ENCODE data around the gene HDDC3.
"Not testable (repeated sequence)": the region's sequence is repeated elsewhere in the genome, so short reads cannot be mapped to it uniquely, and the experiment has no call there.

Gene HDDC3

DNA sequence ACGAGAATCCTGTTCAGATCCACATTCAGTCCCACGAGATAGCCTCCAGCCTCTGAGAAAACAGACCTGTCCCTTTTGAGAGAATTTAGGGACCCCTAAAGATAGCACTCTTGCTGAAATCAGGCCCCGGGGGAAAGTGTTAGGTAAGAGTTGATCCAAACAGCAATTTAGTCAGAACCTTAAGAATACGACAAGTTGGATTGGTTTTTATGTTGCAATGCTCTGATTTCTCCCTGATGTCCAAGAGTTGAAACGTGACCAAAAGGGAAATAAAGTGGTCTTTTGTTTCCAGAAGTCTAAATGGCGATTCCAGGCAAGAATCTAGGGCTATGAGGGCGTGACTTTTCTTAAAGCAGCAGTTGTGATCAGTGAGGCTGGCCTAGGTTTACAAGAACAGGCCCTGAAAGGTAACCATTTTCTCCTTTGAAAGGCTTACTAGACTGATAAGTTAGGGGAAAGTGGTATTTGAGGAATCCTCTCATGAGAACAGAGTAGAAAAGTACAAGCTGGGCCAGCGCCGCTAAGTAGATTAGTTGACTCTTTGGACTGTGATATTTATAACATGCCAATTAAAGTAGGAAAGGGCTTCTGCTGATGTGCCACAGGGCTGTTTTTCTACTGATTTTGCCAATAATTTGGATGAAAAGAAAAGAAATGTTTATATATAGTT, 24.4 kb downstream of the HDDC3 start:
- DNase-seq = no peak

- no peak for DNase-seq
These were observed 25.2 kb downstream of the HDDC3 start for GRCh38 chr15:90907051-90907660.

GRCh38 chr15:90906181-90906849, 26.0 kb downstream of the HDDC3 start:
- no peak for DNase-seq

DNA sequence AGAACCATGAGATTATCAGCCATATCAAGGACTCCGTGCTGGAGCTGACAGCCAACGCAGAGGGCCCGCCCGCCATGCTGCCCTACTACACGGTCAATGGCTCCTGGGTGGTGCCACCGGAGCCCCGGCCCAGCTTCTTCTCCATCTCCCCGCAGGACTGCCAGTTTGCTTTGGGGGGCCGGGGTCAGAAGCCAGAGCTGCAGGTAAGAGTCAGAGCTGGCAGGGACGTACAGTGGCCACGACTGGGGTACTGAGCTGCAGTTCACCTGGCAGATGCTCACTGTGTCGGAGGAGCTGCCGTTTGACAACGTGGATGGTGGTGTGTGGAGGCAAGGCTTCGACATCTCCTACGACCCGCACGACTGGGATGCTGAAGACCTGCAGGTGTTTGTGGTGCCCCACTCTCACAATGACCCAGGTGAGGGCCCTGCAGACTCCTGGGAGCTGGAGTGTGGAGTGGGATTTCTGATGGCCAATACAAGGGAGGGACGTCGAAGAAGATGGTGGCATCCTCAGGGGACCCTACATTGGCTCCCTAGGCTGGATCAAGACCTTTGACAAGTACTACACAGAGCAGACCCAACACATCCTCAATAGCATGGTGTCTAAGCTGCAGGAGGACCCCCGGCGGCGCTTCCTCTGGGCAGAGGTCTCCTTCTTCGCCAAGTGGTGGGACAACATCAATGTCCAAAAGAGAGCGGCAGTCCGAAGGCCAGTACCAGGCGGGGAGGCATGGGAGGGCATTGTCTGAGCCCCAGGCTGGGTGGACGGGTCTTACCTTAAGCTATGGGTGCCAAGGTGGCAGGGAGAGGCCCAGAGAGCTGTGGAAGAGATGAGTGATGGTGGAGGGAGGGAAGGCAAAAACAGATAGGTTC, 26.8 kb downstream of the HDDC3 start:
- no peak for DNase-seq

- DNase-seq = no peak
These were observed 27.6 kb downstream of the HDDC3 start for GRCh38 chr15:90904746-90905145.

DNA sequence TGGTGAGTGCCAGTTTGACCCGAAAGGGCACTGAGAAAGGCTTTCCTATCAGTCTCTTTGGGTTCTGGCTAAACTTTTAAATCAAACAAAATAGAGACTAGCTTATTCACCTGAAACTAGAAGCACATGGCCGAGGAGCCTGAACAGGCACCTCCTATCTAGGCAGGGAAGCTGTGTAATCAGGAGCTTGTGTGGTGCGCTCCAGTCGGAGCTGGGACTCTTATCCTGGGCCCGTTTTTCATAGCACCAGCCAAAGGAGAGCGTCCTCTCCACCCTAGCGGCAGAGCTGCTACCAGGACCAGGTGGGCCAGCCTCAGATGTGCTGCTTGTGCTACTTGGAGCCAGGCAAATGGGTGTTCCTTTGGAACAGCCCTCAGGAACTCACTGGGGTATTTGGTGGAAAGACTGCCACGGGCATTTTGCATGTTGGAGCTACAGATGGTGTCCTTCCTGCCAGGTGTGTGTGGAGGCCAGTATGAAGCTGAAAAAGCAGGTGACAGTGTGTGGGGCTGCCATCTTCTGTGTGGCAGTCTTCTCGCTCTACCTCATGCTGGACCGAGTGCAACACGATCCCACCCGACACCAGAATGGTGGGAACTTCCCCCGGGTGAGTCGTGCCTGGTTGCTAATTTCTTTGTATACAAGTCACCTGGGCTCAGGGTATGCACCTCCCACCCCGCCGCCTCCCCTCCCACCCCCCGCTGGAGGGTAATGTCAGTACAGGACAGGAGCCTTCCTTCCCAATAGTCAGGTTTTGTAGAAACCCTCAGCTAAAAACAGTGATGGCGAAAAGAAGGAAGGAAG, 28.4 kb downstream of the HDDC3 start:
- DNase-seq = no peak

DNA sequence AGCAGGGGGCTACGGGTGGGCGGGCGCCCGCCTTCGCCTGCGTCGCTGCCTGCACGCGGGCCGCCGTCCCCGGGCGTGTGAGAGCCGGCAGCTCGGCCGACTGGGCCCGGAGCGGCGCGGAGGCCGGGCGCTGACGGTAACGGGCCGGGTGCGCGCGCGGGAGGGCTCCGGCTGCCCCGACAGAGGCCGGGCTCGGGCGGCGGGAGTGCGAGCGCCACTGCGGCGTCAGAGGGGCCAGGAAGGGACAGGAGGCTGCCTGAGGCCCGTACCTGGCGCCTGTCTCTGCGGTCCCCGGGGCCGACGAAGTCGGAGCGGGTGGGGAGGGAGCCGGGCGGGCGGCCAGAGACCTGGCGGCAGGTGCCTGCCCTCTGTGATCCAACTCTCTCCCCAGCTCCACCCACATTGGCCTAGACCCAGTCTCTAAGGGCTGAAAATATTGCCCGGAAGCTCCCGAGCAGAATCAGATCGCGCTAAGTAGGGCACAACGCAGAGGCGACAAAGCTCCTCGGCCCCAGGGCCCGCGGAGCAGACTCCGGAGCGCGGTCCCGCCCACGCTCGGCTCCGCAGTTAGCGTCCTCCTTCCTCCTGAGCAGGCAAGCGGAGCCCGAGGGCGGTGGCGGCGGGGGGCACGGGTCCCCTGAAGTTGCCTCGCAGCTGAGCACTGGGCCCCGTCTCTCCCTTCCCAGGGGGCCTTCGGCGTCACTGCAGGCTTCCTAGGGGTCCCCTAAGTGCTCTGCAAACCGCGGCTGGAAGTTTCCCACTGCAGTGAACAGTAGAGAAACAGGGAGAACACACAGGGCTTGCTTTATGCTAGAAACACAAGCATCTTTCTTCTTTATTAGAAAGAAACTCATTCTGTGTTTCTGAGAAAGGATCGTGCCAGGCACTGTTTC, 29.3 kb downstream of the HDDC3 start, which contains the start of gene MAN2A2:
Gene MAN2A2, plus strand, starts transcription at position 463 of the 893 bp plus-strand sequence. CDS start 906 bp downstream, outside the sequence.
- peak; percentile 92 for DNase-seq

GRCh38 chr15:90902040-90902839, 30.1 kb downstream of the HDDC3 start:
- peak; percentile 90 for DNase-seq

DNA sequence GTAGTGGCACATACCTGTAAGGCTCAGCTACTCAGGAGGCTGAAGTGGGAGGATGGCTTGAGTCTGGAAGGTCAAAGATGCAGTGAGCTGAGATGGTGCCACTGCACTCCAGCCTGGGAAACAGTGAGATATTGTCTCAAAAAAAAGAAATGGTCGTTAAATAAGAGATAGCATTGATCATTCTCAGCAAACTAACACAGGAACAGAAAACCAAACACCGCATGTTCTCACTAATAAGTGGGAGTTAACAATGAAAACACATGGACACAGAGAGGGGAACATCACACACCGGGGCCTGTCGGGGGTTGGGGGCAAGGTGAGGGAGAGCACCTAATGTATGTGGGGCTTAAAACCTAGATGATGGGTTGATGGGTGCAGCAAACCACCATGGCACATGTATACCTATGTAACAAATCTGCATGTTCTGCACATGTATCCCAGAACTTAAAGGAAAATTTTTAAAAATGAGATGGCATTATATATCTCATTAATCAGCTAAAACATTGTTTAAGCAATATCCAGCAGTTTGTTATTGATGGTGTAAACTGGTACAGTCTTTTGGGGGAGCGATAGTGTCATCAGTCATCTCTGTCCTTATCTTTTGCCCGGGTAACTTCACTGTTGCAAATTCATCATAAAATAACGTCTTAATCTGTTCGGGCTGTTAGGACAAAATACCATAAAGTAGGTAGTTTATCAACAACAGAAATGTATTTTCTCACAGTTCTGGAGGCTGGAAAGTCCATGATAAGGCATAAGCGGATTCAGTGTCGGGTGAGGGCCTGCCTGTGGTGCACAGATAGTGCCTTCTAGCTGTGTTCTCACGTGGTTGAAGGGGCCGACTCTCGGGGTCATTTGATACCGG, 30.9 kb downstream of the HDDC3 start:
- no peak for DNase-seq

GRCh38 chr15:90897131-90897655, 35.2 kb downstream of the HDDC3 start:
- DNase-seq = not testable (repeated sequence)

DNA sequence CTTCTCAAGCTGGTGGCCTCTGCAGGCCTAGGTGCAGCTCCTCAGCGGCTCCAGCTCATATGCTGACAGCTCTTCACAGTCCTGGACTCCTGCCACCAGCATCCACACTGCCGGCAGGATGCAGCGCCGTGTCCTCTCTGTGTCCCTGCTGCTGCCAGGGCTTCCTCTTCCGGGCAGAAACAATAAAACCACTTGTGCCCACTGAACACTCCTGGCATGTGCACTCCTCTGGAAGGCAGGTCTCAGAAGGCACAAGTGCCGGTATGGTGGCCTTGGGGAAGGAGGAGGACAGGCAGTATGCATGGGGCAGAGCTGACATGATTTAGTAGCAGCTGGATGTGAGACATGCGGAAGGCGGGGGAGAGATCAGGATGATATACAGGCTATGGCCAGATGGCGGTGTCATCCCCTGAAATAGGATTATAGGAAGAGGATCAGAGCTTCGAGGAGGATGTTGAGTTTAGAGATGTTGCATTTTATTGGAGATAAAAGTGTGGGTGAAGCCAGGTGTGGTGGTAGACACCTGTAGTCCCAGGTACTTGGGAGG, 36.7 kb downstream of the HDDC3 start:
- DNase-seq = no peak

DNA sequence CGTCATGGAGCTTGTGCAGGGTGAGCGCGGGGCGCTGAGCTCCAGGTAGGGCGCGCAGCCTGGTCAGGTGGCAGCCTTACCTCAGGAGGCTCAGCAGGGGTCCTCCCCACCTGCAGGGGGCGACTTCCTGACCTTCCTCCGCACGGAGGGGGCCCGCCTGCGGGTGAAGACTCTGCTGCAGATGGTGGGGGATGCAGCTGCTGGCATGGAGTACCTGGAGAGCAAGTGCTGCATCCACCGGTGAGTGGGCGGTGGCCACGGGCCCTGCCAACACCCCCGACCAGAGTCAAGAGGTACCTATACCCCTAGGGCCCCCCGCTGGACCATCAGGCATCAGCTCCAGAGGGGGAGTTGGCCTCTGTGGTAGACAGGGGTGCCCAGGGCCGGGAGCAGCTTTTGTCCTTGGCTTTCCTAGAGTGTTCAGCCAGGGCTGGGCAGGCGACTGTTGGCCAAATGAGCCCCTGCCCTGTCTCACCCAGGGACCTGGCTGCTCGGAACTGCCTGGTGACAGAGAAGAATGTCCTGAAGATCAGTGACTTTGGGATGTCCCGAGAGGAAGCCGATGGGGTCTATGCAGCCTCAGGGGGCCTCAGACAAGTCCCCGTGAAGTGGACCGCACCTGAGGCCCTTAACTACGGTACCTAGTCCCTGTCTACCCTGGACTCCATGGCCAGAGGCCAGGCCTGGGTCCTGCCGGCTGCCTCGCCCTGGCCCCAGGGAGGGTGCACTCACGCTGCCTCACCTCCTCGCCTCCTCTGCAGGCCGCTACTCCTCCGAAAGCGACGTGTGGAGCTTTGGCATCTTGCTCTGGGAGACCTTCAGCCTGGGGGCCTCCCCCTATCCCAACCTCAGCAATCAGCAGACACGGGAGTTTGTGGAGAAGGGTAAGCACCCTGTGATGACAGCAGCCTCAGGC, 38.9 kb downstream of the HDDC3 start:
- no peak for DNase-seq

DNA sequence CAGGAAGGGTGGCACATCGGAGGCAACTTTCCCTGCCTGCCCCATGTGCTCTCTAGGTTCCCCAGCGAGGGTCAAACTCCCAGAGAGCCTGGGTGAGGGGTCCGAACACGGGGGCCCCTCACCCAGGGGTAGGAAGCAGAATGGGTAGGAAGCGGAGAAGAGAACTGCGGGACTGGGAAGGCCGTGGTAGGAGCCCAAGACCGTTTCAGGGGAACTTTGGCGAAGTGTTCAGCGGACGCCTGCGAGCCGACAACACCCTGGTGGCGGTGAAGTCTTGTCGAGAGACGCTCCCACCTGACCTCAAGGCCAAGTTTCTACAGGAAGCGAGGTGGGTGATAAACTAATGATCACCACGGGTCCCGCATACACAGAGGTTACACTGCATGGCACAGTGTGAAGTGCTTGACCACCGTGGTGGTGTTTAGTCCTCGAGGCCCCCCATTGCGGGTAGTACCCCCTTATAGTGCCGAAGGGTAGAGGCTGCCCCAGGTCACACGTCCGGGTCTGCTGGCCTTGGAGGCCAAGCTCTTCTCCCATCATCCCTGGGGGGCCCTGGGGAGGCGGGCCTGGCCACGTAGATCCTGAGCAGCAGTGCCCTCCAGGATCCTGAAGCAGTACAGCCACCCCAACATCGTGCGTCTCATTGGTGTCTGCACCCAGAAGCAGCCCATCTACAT, 39.7 kb downstream of the HDDC3 start:
- DNase-seq = no peak

DNA sequence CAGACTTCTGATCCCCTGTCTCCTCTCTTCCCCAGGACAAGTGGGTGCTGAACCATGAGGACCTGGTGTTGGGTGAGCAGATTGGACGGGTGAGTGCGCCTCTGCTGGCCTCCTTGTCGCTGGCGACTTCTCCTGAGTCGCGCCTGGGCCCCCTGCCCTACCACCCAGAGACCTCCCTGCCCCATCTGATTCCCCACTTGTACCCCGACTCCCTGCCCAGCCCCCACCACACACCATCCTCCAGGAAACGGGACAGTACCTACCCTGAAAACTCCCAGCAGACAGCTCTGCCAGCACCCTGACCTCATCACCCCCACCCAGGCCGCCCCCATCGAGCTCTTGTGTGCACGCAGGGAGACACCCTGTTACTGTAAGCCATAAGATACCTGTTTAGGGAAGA, 40.3 kb downstream of the HDDC3 start:
- no peak for DNase-seq

GRCh38 chr15:90891346-90891949, 40.9 kb downstream of the HDDC3 start:
- no peak for DNase-seq

GRCh38 chr15:90890839-90891238, 41.5 kb downstream of the HDDC3 start:
- no peak for DNase-seq

All from activated CD8-positive, alpha-beta memory T cell treated with anti-CD3 and anti-CD28 coated beads for 24 hours (primary cell).